GM23338 (cell line): ENCODE measurements around the gene ZNF747.

ENCODE experiments used
- CTCF ChIP-seq, 2 experiments: fragments of 200-600 bp in 1 of 2; sonication (generic) in 1 of 2; conservative IDR thresholded peaks; 2 replicates each; pipeline versions ENCODE4 v1.5.1 to v1.6.1; 2016 to 2017; ENCODE audit warnings: antibody characterized with exemption in 2 of 2, low read depth in 2 of 2, mild to moderate bottlenecking in 2 of 2, moderate library complexity in 1 of 2
- EZH2 ChIP-seq: fragments of 200-600 bp; sonication (generic); IDR thresholded peaks from one replicate; pipeline ENCODE4 v1.8.0; 2017; ENCODE audit warnings: antibody characterized with exemption, mild to moderate bottlenecking, low read depth; ENCODE audit not compliant: unreplicated experiment
- ZNF331 ChIP-seq: fragments of 250-450 bp; sonication (Bioruptor Pico); IDR thresholded peaks from 2 replicates; pipeline ENCODE4 v1.5.0; 2020; ENCODE audit warnings: low read depth, mild to moderate bottlenecking, moderate library complexity

DNA sequence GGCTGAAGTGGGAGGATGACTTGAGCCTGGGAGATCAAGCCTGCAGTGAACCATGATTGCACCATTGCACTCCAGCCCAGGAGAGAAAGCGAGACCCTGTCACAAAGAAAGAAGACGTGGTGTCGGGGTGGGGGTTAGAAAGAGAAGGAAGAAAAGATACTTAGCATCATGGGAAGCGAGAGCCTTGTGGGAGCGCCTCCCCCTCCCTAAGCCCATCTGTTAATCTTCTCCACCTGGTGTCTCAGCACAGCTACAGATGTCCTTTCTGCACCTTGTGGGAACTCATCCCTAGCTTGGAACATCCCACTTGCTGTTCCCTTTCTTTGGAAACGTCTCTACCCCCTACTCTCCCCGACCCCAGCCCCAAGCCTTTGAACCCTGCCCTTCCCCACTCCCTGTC, 30.9 kb upstream of the ZNF747 start:
- TF ChIP-seq EZH2 (no peak), CTCF (conservative IDR thresholded peaks at IDR 0.05; ENCODE audit: low read depth in 2 of 2) (no peak), ZNF331 (no peak)
